Stimulated activated CD8-positive, alpha-beta memory T cell treated with anti-CD3 and anti-CD28 coated beads, Interleukin-15, amount 100 ng/mL, for 24 hours (primary cell): Measurements from ENCODE around the gene DCBLD2.
"Not testable (repeated sequence)": the region's sequence is repeated elsewhere in the genome, so short reads cannot be mapped to it uniquely, and the experiment has no call there.

Experiments used
- DNase-seq: peaks from one replicate; pipeline ENCODE4 v3.0.0-alpha.2; 2020; ENCODE audit warnings: low read depth

Gene DCBLD2

GRCh38 chr3:98892263-98892662 is 9.2 kb downstream of the DCBLD2 start:
- no peak for DNase-seq

GRCh38 chr3:98890965-98891910 is 10.3 kb downstream of the DCBLD2 start:
- DNase-seq, result no peak

- no peak for DNase-seq
Measured at GRCh38 chr3:98890181-98890835, 11.2 kb downstream of the DCBLD2 start.

- no peak for DNase-seq
Measured at GRCh38 chr3:98887684-98888083, 13.8 kb downstream of the DCBLD2 start.

GRCh38 chr3:98886525-98886924 is 15.0 kb downstream of the DCBLD2 start:
- no peak for DNase-seq

- DNase-seq, result no peak
Measured at GRCh38 chr3:98885851-98886250, 15.6 kb downstream of the DCBLD2 start.

DNA sequence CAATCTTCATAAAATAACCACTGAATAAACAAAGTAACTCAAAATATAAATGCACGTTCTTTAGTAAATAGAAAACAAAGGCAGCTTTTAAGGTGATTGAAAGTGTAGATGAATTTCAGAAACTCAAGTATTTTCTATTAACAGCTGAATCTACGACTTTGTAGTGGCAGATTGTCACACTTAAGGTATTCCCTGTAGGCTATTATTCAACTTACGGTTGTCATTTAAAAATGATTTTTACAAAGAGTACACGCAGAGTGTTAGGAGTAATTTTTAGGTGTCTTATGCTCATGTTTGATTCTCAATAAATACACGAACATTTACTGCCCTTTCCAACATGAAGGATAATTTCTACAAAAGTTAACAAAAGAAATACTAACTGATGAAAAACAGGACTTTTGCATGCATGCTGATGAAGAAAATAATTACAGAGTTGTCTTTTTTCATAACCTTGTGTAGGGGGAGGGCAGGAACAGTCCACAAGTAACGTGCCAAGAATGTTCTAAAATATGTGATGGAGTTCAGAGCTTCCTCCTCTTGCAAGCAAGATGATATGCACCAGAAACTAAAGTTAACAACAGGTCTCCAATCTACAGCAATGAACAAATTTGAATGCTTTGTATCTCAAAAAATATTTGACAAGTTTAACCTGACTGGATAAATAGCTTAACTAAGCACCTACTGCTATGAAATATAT is 16.7 kb downstream of the DCBLD2 start:
- DNase-seq, result no peak

DNA sequence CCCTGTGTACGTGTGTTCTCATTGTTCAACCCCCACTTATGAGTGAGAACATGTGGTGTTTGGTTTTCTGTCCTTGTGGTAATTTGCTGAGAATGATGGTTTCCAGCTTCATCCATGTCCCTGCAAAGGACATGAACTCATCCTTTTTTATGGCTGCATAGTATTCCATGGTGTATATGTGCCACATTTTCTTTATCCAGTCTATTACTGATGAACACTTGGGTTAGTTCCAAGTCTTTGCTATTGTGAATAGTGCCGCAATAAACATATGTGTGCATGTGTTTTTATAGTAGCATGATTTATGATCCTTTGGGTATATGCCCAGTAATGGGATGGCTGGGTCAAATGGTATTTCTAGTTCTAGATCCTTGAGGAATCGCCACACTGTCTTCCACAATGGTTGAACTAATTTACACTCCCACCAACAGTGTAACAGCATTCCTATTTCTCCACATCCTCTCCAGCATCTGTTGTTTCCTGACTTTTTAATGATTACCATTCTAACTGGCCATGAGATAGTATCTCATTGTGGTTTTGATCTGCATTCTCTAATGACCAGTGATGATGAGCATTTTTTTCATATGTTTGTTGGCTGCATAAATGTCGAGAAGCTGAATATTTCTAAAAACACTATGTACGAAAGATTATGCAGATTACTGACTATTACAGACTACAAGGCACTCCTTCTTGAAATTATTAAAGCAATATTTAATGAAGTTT is 18.7 kb downstream of the DCBLD2 start:
- DNase-seq, result not testable (repeated sequence)

- DNase-seq, result no peak
Measured at GRCh38 chr3:98877132-98877531, 24.4 kb downstream of the DCBLD2 start.

DNA sequence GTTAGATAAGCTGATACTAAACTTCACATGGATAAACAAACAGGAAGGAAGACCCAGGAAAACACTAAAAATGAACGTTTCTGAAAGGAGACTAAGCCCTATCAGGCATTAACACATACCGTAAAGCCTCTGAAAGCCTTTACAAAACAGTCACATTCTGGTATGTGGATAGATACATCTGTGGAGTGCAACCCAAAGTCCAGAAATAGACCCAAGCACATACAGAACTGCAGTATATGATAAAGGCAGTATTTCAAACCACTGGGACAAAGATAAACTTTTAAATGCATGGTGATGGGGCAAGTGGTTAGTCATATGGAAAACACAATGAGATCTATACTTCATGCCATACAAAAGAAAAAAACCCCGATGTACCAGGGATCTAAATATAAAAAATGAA is 26.0 kb downstream of the DCBLD2 start:
- DNase-seq, result no peak

DNA sequence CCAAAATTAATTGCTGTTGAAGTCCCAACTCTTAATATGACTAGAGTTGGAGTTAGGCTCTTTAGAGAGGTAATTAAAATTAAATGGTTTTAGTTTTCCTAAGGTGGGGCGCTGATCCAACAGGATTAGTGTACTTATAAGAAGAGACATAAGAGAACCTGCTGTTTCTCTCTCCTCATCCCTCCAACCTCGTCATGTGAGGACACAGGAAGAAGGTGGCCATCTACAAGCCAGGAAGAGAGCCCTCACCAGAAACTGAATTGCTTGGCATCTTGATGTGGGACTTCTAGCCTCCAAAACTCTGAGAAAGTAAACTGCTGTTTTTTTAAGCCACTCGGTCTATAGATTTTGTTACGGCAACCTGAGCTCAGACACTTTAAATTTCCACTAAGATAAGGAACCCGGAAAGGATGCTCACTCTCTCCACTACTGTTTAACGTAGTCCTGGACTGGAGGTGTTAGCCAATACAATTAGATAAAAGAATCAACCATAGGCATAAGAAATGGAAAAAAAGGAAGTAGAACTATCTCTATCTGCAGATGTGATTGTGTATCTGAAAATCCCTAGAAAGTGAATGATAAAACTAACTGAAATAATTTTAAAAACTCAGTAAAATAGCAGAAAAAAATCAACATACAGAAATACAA is 26.8 kb downstream of the DCBLD2 start:
- DNase-seq, result no peak

DNA sequence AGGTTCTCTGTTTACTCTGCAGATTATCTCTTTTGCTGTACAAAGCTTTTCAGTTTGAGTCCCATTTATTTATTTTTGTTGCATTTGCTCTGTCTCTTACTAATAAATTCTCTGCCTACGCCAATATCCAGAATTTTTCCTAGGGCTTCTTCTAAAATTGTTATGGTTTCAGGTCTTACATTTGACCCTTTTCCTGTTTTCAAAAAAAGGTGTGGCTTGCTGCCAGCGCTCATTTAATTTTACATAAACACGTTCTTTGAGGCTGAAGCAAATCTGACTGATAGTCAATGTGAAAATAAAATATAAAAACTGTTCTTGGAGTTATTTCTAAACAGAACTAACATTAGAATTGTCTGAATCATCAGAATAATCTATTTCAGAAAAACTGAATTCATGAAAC is 32.1 kb downstream of the DCBLD2 start:
- DNase-seq, result no peak

GRCh38 chr3:98857971-98858370 is 43.5 kb downstream of the DCBLD2 start:
- not testable (repeated sequence) for DNase-seq

DNA sequence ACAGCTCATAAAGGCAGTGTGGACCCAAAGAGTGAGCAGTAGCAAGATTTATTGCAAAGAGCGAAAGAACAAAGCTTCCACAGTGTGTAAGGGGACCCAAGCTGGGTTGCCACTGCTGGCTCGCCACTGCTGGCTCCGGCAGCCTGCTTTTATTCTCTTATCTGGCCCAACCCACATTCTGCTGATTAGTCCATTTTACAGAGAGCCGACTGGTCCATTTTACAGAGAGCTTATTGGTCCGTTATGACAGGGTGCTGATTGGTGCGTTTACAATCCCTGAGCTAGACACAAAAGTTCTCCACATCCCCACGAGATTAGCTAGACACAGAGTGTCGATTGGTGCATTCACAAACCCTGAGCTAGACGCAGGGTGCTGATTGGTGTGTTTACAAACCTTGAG is 44.2 kb downstream of the DCBLD2 start:
- not testable (repeated sequence) for DNase-seq

GRCh38 chr3:98856724-98857123 is 44.8 kb downstream of the DCBLD2 start:
- no peak for DNase-seq

DNA sequence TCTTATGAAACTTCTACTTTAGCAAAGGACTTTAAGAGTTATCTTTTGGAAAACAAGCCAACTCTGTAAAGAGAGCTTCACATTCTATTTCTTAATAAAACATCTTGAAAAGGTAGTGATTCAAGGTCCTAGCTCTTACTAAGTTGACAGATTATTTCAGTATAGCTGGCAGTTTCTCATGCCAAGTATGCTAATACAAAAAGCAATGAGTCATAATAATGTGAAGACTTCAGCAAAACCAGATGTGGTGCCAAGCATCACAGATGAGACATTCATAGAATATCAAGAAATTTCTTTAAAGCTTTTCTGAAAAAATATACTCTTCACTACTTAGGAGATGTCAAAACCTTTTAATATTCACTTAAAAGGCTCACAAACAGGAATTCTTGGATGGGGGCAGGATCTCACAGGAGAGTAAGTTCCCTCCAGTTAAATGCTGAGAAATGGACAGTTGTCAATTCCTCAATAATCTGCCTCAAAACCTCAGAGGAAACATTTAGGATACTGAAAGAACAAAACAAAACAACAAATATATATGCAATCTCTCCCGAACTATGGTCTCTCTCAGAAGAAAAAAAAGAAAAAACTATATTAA is 45.6 kb downstream of the DCBLD2 start:
- DNase-seq, result no peak

DNA sequence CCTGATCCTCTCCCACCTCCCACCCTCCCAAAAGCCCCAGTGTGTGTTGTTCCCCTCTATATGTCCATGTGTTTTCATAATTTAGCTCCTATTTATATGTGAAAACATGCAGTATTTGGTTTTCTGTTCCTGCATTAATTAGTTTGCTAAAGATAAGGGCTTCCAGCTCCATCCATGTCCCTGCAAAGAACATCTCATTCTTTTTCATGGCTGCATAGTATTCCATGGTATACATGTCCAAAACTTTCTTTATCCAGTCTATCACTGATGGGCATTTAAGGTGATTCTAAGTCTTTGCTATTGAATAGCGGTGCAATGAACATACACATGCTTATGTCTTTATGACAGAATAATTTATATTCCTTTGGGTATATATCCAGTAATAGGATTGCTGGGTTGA is 53.4 kb downstream of the DCBLD2 start:
- no peak for DNase-seq

GRCh38 chr3:98846101-98846500 is 55.4 kb downstream of the DCBLD2 start:
- DNase-seq, result no peak

- DNase-seq, result no peak
Measured at GRCh38 chr3:98843266-98843959, 58.1 kb downstream of the DCBLD2 start.

GRCh38 chr3:98839846-98840245 is 61.6 kb downstream of the DCBLD2 start:
- no peak for DNase-seq

GRCh38 chr3:98831060-98831459 is 70.4 kb downstream of the DCBLD2 start:
- DNase-seq, result not testable (repeated sequence)
